Uterus (tissue), 4 donors: ENCODE data around the gene CMKLR1. TPM values are rescaled to one million over a fixed set of nuclear protein-coding genes. Genes with fewer than 3 reads are reported as not detected.

Experiments
- DNase-seq, 2 donors: peaks; one replicate each; pipeline ENCODE4 v3.0.0-alpha.2; 2019 to 2020
- H3K27ac ChIP-seq, 2 donors: fragments of 200-600 bp; sonication (generic); 1 replicate in 1 of 2; 2 replicates in 1 of 2; pipeline ENCODE4 v1.5.1; 2016 to 2018
- H3K27me3 ChIP-seq, 2 donors: fragments of 200-600 bp; sonication (generic); one replicate each; pipeline ENCODE4 v1.5.1; 2018 to 2019; ENCODE audit warnings: control low read depth in 1 of 2
- H3K36me3 ChIP-seq, 2 donors: fragments of 200-600 bp; sonication (generic); one replicate each; pipeline ENCODE4 v1.5.1; 2019; ENCODE audit warnings: control low read depth in 1 of 2
- H3K4me1 ChIP-seq, 2 donors: fragments of 200-600 bp; sonication (generic); one replicate each; pipeline ENCODE4 v1.5.1; 2018 to 2019; ENCODE audit warnings: control low read depth in 1 of 2
- H3K4me3 ChIP-seq, 2 donors: fragments of 200-600 bp; sonication (generic); 1 replicate in 1 of 2; 2 replicates in 1 of 2; pipeline ENCODE4 v1.5.1; 2018 to 2019; ENCODE audit warnings: mild to moderate bottlenecking in 1 of 2
- H3K9me3 ChIP-seq, 2 donors: fragments of 200-600 bp; sonication (generic); one replicate each; pipeline ENCODE4 v1.5.1; 2019; ENCODE audit warnings: control low read depth in 1 of 2
- CTCF ChIP-seq, 4 experiments: fragments of 200-600 bp in 2 of 4; fragments of 450-650 bp in 2 of 4; sonication (generic) in 2 of 4; IDR thresholded peaks; one replicate each; pipeline ENCODE4 v1.5.1; 2016 to 2019; ENCODE audit warnings: antibody characterized with exemption in 4 of 4, mild to moderate bottlenecking in 2 of 4, moderate library complexity in 1 of 4
- POLR2A ChIP-seq, 2 donors: fragments of 450-650 bp; IDR thresholded peaks; one replicate each; pipeline ENCODE4 v1.6.1; 2016; ENCODE audit warnings: antibody characterized with exemption in 2 of 2, mild to moderate bottlenecking in 1 of 2, moderate library complexity in 1 of 2
- intact Hi-C: fragments of 100-400 bp; cut with DNase I; formaldehyde crosslinking; loops from one replicate; pipeline ENCODE4 v1.15.1; 2023; ENCODE audit warnings: low total_unique reads
- total RNA-seq, 4 donors: library from RNA; depleted of rRNA in 3 of 4; stranded (reverse); fragments of >200 nt in 3 of 4; gene quantifications; one replicate each; pipeline versions ENCODE4 v1.1.0 to v1.2.4, GENCODE V29; 2014 to 2023
- donor health status: DM: yes; HTN: yes; CAD: no.

The CMKLR1 gene
- total RNA-seq, 4 donors from 2014 or later, result 8.2 to 27.1 (median 11.5) TPM

- peak overlapping the region; percentile 53 to 59 for H3K27ac ChIP-seq
- TF ChIP-seq CTCF (IDR thresholded peaks at IDR 0.05) (no peak), POLR2A (IDR thresholded peaks at IDR 0.05) (no peak)
- no peak for DNase-seq
- intact Hi-C loops, result no loop called here
- H3K9me3 ChIP-seq, result no peaks in the 10 kb centered on the region
- no peaks in the 10 kb centered on the region for H3K27me3 ChIP-seq
- H3K36me3 ChIP-seq, result no peaks in the 10 kb centered on the region
- H3K4me1 ChIP-seq, result no peaks in the 10 kb centered on the region
- H3K4me3 ChIP-seq, result no peak overlapping the region
These were observed 10.7 kb downstream of the CMKLR1 start for GRCh38 chr12:108328420-108328819.

GRCh38 chr12:108327621-108328344 lies 11.3 kb downstream of the CMKLR1 start:
- no peaks in the 10 kb centered on the region for H3K27me3 ChIP-seq
- H3K4me3 ChIP-seq, result no peak overlapping the region
- H3K36me3 ChIP-seq, result no peaks in the 10 kb centered on the region
- peak overlapping the region; percentile 53 to 59 for H3K27ac ChIP-seq
- no peaks in the 10 kb centered on the region for H3K4me1 ChIP-seq
- no peaks in the 10 kb centered on the region for H3K9me3 ChIP-seq
- TF ChIP-seq POLR2A (IDR thresholded peaks at IDR 0.05) (no peak), CTCF (IDR thresholded peaks at IDR 0.05) (no peak)
- intact Hi-C loops, result no loop called here
- no peak for DNase-seq

GRCh38 chr12:108326254-108326750 lies 12.8 kb downstream of the CMKLR1 start:
- intact Hi-C loops, result no loop called here
- TF ChIP-seq CTCF (IDR thresholded peaks at IDR 0.05) (no peak), POLR2A (IDR thresholded peaks at IDR 0.05) (no peak)
- H3K27me3 ChIP-seq, result no peaks in the 10 kb centered on the region

GRCh38 chr12:108325549-108325948 lies 13.6 kb downstream of the CMKLR1 start:
- Histone ChIP-seq H3K27ac (no peak overlapping the region), H3K9me3 (no peaks in the 10 kb centered on the region), H3K4me1 (no peaks in the 10 kb centered on the region), H3K27me3 (no peaks in the 10 kb centered on the region), H3K4me3 (no peak overlapping the region), H3K36me3 (no peaks in the 10 kb centered on the region)
- DNase-seq, result no peak
- TF ChIP-seq POLR2A (IDR thresholded peaks at IDR 0.05), result no peak
- TF ChIP-seq CTCF (IDR thresholded peaks at IDR 0.05), result no peak
- intact Hi-C loops, result no loop called here

More at GRCh38 chr12:108326254-108326750, 12.8 kb downstream of the CMKLR1 start:
- Histone ChIP-seq H3K9me3 (no peaks in the 10 kb centered on the region), H3K4me1 (no peaks in the 10 kb centered on the region), H3K4me3 (no peak overlapping the region), H3K27ac (peak overlapping the region in 1 of 2 donors; percentile 15), H3K36me3 (no peaks in the 10 kb centered on the region)
- DNase-seq, result no peak

GRCh38 chr12:108325018-108325358 lies 14.1 kb downstream of the CMKLR1 start:
- H3K9me3 ChIP-seq, result no peaks in the 10 kb centered on the region
- no peak for DNase-seq
- intact Hi-C loops, result no loop called here
- H3K27ac ChIP-seq, result no peak overlapping the region
- H3K36me3 ChIP-seq, result no peaks in the 10 kb centered on the region
- TF ChIP-seq CTCF (IDR thresholded peaks at IDR 0.05) (no peak), POLR2A (IDR thresholded peaks at IDR 0.05) (no peak)
- H3K27me3 ChIP-seq, result no peaks in the 10 kb centered on the region
- H3K4me3 ChIP-seq, result no peak overlapping the region
- H3K4me1 ChIP-seq, result no peaks in the 10 kb centered on the region
